ENCODE measurements around the gene KHDC4. TPM values are rescaled to one million over a fixed set of nuclear protein-coding genes. Genes with fewer than 3 reads are reported as not detected.

Gene KHDC4
- total and polyA plus RNA-seq, 2 of the 13 experiments (the other 11 are each of a cell fraction or from before 2014, with no cell fraction given) = 33.5 to 92.0 TPM

GRCh38 chr1:155940482-155940992, 6.3 kb upstream of the KHDC4 start (continued):
- TF ChIP-seq SKIL (CRISPR knock-in tag; IDR thresholded peaks at IDR 0.05; ENCODE audit: borderline replicate concordance) = no peak
- peak; percentile 84 for TF ChIP-seq RBFOX2 (IDR thresholded peaks at IDR 0.05; ENCODE audit: low read depth, low read length)
- TF ChIP-seq NFAT5 (CRISPR knock-in tag; IDR thresholded peaks at IDR 0.05) = no peak
- TF ChIP-seq SIX1 (CRISPR knock-in tag; IDR thresholded peaks at IDR 0.05; ENCODE audit: borderline replicate concordance) = no peak
- TF ChIP-seq MIXL1 (CRISPR knock-in tag; IDR thresholded peaks at IDR 0.05) = peak; percentile 61; the same call in 1 of the 2 replicates
- TF ChIP-seq ZFP1 (CRISPR knock-in tag; IDR thresholded peaks at IDR 0.05) = no peak
- peak; percentile 70; the same call in 1 of the 2 replicates for TF ChIP-seq RARA (CRISPR knock-in tag; IDR thresholded peaks at IDR 0.05)
- TF ChIP-seq NCOA1 (CRISPR knock-in tag; IDR thresholded peaks at IDR 0.05) = no peak
- peak; percentile 76; the same call in 1 of the 2 replicates for TF ChIP-seq KAT7 (CRISPR knock-in tag; IDR thresholded peaks at IDR 0.05; ENCODE audit: borderline replicate concordance)
- no peak for TF ChIP-seq MYC (CRISPR knock-in tag; IDR thresholded peaks at IDR 0.05; ENCODE audit: borderline replicate concordance)
- TF ChIP-seq ZNF235 (CRISPR knock-in tag; IDR thresholded peaks at IDR 0.05; ENCODE audit: borderline replicate concordance) = no peak
- peak; percentile 34; the same call in 1 of the 2 replicates for TF ChIP-seq YEATS2 (CRISPR knock-in tag; IDR thresholded peaks at IDR 0.05; ENCODE audit: borderline replicate concordance)
- no peak for TF ChIP-seq HMGA1 (CRISPR knock-in tag; conservative IDR thresholded peaks at IDR 0.05)
- 0 out of 2 replicates have a peak, but pooled peaks have one; percentile 9 for TF ChIP-seq ZMYM4 (CRISPR knock-in tag; IDR thresholded peaks at IDR 0.05)
- TF ChIP-seq ZNF720 (CRISPR knock-in tag; IDR thresholded peaks at IDR 0.05) = no peak
- TF ChIP-seq NFYB (CRISPR knock-in tag; IDR thresholded peaks at IDR 0.05) = peak; percentile 36; the same call in 1 of the 2 replicates
- TF ChIP-seq ZSCAN22 (CRISPR knock-in tag; IDR thresholded peaks at IDR 0.05) = no peak
- TF ChIP-seq MYPOP (CRISPR knock-in tag; IDR thresholded peaks at IDR 0.05) = peak; percentile 27; the same call in 1 of the 2 replicates
- no peak for TF ChIP-seq IRX3 (CRISPR knock-in tag; IDR thresholded peaks at IDR 0.05; ENCODE audit: borderline replicate concordance, low read depth)
- no peak for TF ChIP-seq ZNF563 (CRISPR knock-in tag; IDR thresholded peaks at IDR 0.05)
- TF ChIP-seq ZFX (CRISPR knock-in tag; IDR thresholded peaks at IDR 0.05; ENCODE audit: low read depth) = peak; percentile 93
- no peak for TF ChIP-seq LBX2 (CRISPR knock-in tag; IDR thresholded peaks at IDR 0.05; ENCODE audit: borderline replicate concordance)
- 0 out of 2 replicates have a peak, but pooled peaks have one; percentile 5 for TF ChIP-seq KDM6A (CRISPR knock-in tag; IDR thresholded peaks at IDR 0.05; ENCODE audit: low read depth)
